Activated T-cell treated with anti-CD3 and anti-CD28 coated beads for 1 hour (primary cell): Measurements from ENCODE around the gene CIROP.

Experiments used
- DNase-seq: peaks from one replicate; pipeline ENCODE4 v3.0.0-alpha.2; 2020; ENCODE audit warnings: low read depth

CIROP gene

GRCh38 chr14:23051141-23052057 lies 53.4 kb downstream of the CIROP start:
- no peak for DNase-seq
